Activated CD4-positive, alpha-beta T cell treated with anti-CD3 and anti-CD28 coated beads, Interleukin-2, amount 50 U/mL, for 48 hours (primary cell): Measurements from ENCODE around the gene PRRX2.
"Not testable (repeated sequence)": the region's sequence is repeated elsewhere in the genome, so short reads cannot be mapped to it uniquely, and the experiment has no call there.

Experiments used
- DNase-seq, 2 experiments: peaks; one replicate each; pipeline ENCODE4 v3.0.0-alpha.2; 2020

The PRRX2 gene

GRCh38 chr9:129665389-129665775 lies at the start of gene PRRX2:
TSS of gene PRRX2 (plus strand) at chr9:129665647. CDS start at chr9:129665868, 221 bp downstream.
- peak in 1 of 2 experiments; percentile 31 for DNase-seq

DNA sequence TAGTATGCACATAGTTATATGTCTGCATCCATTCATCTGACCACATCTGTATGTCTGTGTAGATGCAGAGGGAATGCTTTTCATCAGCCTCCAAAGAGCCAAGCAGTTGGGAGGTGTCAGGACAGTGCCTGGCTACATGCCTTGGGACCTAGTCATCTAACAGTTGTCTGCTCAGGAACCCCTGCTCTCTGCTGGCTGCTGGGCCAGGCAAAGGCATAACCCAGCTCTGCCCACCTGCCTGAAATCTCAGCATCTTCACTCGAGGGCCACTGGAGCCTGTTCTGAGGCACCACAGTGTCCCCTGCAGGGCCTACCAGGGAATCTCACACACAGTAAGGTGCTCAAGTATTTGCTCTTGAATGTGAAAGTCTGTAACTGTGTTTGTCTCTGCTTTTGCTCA lies 48.3 kb upstream of the PRRX2 start:
- DNase-seq: no peak

GRCh38 chr9:129619787-129620668 lies 45.4 kb upstream of the PRRX2 start:
- no peak for DNase-seq

GRCh38 chr9:129620669-129621295 lies 44.7 kb upstream of the PRRX2 start, which contains the start of gene C9orf50:
TSS of gene C9orf50 (minus strand) at chr9:129621101. CDS start at chr9:129620574, 527 bp downstream.
- DNase-seq: no peak

DNA sequence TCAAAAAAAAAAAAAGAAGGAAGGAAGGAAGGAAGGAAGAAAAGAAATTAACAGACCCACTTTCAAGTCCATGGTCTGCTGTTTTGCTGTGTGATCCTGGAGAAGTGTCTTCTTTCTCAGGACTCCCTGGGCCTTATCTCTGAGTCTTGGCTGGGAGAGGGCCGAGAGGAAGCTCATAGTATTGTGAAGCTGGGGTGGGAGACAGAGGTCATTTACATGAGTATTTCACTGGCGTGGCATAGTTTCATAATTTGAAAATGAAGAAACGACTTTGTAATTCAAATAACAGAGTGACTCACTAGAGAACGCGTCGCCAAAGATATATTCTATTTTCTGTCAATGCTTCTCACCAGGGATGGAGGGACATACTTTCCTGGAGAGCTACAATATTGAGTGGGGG lies 42.1 kb upstream of the PRRX2 start:
- no peak for DNase-seq

DNA sequence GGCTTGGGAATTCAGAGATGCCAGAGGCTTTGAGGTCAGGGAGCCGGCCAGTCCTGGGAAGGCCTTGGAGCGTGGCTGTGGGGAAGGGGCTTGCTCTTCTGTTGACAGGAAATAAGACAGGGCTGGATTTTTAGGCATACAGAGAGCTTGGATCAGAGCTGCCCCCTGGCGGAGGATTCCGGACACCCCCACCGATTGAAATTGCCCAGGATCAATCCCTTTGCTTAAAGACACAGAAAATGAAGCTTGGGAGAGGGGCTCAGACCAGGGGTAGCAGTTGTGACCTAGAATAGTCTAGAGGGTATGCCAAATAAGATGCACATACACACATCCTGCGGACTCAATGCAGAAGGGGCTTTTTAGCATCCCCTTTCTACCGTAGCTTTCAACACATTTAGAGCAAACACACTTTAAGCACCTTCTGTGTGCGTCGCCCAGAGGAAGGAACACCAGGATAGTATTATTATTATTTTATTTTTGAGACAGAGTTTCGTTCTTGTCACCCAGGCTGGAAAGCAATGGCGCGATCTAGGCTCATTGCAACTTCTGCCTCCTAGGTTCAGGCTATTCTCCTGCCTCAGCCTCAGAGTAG lies 41.2 kb upstream of the PRRX2 start:
- peak; percentile 84 to 87 for DNase-seq

GRCh38 chr9:129624947-129625346 lies 40.5 kb upstream of the PRRX2 start:
- DNase-seq: no peak

DNA sequence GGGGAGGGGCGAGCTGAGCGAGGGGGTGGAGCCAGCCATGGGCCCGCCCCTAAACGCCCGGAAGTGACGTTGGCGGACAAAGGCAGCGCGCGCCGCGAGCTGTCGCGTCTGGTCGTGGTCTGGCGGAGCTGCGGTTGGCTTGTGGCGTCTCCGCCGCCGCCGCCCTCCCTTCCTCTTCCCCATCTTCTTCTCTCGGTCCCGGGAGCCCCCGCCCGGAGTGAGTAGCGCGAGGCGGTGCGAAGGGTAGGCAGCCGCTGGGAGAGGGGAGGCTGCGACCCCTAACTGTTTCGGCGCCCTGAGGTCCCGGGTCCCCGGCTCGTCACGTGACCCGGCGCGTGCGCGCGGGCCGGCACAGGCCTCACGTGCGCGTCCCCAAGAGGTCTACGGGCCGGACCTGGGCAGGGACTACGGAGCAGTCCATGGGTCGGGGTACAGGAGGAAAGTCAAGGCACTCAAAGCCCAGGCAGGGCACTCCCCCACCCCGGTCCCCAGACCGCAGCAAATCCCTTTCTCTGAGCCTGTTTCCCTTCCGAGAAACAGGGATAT lies 39.3 kb upstream of the PRRX2 start, which contains the start of gene NTMT1:
Gene NTMT1 (plus strand): TSS at position 85 of the 546 bp plus-strand sequence. CDS start 6,541 bp downstream, outside the sequence.
- DNase-seq: peak; percentile 86 to 89

- DNase-seq: peak in 1 of 2 experiments; percentile 30
Measured at GRCh38 chr9:129626625-129627284, 38.7 kb upstream of the PRRX2 start.

DNA sequence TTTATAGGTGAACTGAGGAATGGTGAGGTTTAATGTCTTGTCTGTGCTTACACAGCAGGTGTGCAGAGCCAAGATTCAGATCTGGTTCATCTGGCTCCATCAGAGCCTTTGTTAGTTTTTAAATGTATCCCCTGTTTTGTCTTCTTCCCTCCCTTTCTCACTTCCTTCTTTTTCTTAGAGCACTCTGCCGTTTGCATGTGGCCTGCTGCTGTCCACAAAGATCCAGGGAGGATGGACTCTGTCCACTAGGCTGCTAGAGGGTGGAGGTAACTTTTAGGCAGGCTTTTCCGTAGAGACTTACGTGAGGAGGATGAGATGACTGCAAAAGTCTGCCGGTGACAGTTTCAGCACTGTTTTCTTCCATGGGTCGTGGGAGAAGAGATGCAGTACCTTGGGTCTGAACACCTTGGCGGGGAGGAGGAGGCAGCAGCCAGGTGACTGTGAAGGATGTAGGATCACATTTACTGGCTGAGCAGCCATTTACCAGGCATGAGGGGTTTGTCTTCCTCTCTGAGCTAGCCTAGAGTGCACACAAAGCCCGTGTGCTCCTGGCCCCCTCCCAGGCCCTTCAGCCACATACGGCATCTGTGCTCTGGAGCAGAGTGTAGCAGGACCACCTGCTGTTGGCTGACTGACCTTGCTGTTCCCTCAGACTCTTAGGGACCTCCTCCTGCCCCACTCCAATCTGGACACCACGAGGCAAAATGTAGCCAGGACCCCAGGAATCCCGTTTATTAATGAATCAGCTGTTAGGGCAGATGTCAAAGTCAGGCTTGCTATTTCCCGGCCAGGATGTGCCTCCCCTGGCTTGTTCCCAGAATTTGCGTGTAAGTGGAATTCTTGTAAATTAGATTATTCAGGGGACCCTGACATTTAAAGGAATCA lies 37.6 kb upstream of the PRRX2 start:
- no peak for DNase-seq

GRCh38 chr9:129628709-129629108 lies 36.7 kb upstream of the PRRX2 start:
- DNase-seq: no peak

GRCh38 chr9:129629251-129629820 lies 36.1 kb upstream of the PRRX2 start:
- no peak for DNase-seq

DNA sequence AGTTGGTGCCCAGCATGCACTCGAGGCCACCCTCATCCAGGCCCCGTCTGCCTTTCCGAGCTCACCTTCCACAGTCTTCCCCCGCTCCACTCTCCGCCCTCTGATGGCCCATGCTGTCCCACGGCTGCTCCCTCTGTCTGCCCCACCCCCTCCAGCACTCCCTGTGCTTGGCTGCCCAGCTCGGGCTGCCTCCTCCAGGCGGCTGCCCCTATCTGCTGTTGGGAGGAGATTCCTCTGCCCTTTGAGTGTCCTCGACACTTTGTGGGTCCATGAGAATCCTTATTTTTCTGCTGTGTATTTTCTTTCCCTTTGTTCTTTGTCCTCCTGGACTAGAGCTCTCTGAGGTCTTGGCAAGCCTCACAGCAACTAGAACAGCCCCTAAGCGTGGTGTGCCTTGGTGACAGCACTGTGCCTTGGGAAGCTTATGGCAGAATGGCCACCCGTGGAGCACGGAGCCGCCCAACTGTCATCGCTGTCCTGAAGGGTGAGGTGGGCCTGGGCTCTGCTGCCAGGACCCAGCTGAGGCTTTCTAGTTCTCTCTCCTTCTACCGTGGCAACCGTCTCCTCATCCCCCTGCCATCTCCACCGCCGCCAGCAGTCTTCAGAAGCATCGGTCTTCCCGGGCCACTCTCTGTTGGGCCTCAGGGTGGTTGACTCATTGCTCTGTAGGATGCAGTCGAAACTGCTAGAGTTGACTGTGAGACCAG lies 34.3 kb upstream of the PRRX2 start:
- DNase-seq: no peak

DNA sequence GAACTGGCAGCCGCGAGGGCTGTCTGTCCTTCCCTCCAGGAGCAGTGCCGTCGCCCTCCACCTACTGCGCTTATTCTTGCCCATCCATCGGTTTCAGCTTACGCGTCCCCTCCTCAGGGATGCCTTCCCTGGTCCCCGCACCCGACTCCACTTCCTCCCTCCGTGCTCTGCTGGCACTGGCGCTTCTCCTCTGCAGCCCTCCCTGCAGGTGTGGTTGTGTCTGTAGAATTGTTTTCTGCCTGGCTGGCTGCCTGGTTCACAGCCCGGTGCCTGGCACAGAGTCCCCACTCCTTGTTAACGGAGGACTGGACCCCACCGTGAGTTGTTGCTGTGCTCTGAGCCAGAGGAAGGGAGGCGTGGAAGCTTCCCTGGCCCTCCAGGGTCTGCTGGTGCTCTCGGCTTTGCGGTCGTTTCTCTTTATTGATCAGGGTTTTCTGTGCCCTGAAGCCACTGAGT lies 33.7 kb upstream of the PRRX2 start:
- no peak for DNase-seq

GRCh38 chr9:129632460-129632859 lies 33.0 kb upstream of the PRRX2 start:
- no peak for DNase-seq

GRCh38 chr9:129633207-129633606 lies 32.2 kb upstream of the PRRX2 start:
- DNase-seq: no peak

GRCh38 chr9:129633848-129634247 lies 31.6 kb upstream of the PRRX2 start:
- DNase-seq: no peak

GRCh38 chr9:129635099-129636065 lies 30.1 kb upstream of the PRRX2 start:
- no peak for DNase-seq

DNA sequence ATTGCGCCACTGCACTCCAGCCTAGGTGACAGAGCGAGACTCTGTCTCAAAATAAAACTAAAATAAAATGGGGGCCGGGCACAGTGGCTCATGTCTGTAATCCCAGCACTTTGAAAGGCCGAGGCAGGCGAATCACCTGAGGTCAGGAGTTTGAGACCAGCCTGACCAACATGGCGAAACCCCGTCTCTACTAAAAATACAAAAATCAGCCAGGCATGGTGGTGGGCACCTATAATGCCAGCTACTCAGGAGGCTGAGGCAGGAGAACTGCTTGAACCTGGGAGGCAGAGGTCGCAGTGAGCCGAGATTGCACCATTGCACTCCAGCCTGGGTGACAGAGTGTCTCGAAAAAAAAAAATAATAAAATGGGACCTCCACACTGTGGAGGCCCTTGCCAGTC lies 29.1 kb upstream of the PRRX2 start:
- DNase-seq: not testable (repeated sequence)
